ENCODE measurements around the gene TSPEAR. TPM values are rescaled to one million over a fixed set of nuclear protein-coding genes. Genes with fewer than 3 reads are reported as not detected.

The TSPEAR gene
- total and polyA plus RNA-seq, 2 of the 13 experiments (the other 11 are each of a cell fraction or from before 2014, with no cell fraction given), result 0.07 to 0.32 TPM

GRCh38 chr21:44593598-44594405 lies 117.6 kb downstream of the TSPEAR start (continued):
- TF ChIP-seq NFIB (CRISPR knock-in tag; IDR thresholded peaks at IDR 0.05; ENCODE audit: borderline replicate concordance) (no peak), TFDP1 (CRISPR knock-in tag; IDR thresholded peaks at IDR 0.05; ENCODE audit: borderline replicate concordance) (peak; percentile 87), GABPB1 (CRISPR knock-in tag; IDR thresholded peaks at IDR 0.05) (peak; percentile 31; the same call in 1 of the 2 replicates), USF2 (IDR thresholded peaks at IDR 0.05; ENCODE audit: low read depth, low read length) (no peak), USF2 (CRISPR knock-in tag; IDR thresholded peaks at IDR 0.05; ENCODE audit: borderline replicate concordance) (peak; percentile 54; the same call in 1 of the 2 replicates), HMGXB4 (CRISPR knock-in tag; IDR thresholded peaks at IDR 0.05; ENCODE audit: borderline replicate concordance in 1 of 2, low read depth in 1 of 2) (peak in 1 of 2 experiments; percentile 47; a peak in 2 of 4 replicates), ZNF619 (CRISPR knock-in tag; IDR thresholded peaks at IDR 0.05) (peak; percentile 86), RCOR2 (CRISPR knock-in tag; IDR thresholded peaks at IDR 0.05) (0 out of 2 replicates have a peak, but pooled peaks have one; percentile 62), ZNF484 (CRISPR knock-in tag; IDR thresholded peaks at IDR 0.05; ENCODE audit: borderline replicate concordance, low read depth) (no peak), YEATS4 (CRISPR knock-in tag; IDR thresholded peaks at IDR 0.05; ENCODE audit: borderline replicate concordance) (peak; percentile 76; the same call in 1 of the 2 replicates), KLF9 (CRISPR knock-in tag; IDR thresholded peaks at IDR 0.05; ENCODE audit: low read depth) (no peak), ZNF142 (CRISPR knock-in tag; IDR thresholded peaks at IDR 0.05) (no peak), REPIN1 (CRISPR knock-in tag; IDR thresholded peaks at IDR 0.05; ENCODE audit: borderline replicate concordance, low read depth) (peak; percentile 71; the same call in 1 of the 2 replicates), ZNF558 (CRISPR knock-in tag; IDR thresholded peaks at IDR 0.05; ENCODE audit: borderline replicate concordance) (no peak), SMARCC2 (IDR thresholded peaks at IDR 0.05) (no peak), FOSL1 (CRISPR knock-in tag; IDR thresholded peaks at IDR 0.05; ENCODE audit: borderline replicate concordance) (no peak)
